Hypothalamus (tissue), 51 donors: Measurements from ENCODE around the gene KCNQ1.

Source experiments
- DNase-seq, 51 donors: peaks; one replicate each; lab custom pipeline; 2025; lab: John Stamatoyannopoulos, UW

Gene KCNQ1

DNA sequence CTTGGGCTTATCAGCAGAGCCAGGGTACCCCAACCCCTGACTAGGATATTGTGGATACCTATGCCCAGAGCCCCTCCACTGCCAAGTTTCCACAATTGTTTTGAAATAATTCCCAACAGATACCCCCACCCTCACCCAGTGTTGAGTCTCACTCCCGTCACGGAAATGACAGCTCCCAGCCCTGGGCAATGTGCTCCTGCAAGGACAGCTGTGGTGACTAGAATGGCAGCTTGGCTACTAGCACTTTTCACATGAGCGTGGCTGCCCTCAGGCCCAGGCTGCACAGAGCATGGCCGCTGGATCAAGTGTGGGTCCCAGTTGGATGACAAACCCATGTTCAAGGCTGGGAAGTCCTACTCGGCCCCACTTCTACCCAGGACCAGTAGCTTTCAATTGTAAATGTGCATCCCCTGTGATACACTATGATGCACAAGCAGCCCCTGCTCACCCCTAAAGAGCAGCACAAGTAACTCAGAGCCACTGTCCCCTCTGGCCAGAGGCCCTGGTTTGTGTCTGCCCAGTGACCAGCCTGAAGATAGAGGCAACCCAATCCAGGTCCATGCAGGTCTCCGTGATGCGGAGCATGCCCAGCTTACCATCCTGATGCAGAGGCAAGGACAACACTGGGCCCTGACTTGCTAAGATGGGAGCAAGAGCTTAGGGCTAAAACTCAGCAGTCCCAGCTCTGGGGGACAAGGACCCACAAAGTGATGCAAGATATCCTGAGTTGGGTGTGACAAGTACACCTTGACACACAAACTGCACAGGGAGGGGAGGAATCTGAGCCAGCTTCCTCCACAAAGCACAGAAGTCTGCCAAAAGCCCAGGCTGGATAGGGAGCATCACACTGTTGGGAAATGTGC lies 241.8 kb downstream of the KCNQ1 start:
- no peak for DNase-seq

DNA sequence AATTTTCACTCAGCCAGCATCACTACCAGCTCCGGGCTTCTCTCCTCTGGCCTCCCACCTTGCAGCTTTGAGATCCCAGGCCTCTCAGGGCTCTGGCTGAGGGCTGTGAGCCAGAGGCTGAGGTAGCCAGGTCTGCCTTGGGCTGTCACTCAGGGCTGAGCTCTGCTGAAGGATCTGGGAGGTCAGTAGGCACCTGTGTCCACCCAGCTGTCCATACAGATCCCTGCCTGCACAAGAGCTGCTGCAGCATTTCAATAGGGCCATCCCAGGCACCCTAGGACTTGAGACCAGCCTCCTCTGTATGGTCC lies 242.4 kb downstream of the KCNQ1 start:
- DNase-seq: no peak

DNA sequence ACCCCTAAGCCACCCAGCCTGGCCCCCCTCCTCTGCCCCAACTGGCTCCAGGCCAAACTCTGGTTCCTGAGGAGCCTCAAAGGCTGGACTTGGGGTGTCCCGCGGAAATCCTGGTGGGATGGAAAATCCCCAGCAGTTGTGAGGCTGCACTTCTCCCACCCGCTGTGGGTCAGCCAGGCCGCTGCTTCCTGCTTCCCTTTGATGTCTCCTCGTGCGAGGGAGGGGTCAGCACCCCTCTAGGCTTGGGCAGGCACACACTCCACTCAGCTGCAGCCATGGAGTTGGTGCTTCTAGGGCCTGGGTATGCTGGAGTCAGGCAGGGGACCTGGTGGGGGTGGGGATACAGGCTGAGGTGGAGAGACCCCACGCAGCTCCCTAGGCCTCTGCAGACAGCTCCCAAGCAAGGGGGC lies 243.0 kb downstream of the KCNQ1 start:
- no peak for DNase-seq

DNA sequence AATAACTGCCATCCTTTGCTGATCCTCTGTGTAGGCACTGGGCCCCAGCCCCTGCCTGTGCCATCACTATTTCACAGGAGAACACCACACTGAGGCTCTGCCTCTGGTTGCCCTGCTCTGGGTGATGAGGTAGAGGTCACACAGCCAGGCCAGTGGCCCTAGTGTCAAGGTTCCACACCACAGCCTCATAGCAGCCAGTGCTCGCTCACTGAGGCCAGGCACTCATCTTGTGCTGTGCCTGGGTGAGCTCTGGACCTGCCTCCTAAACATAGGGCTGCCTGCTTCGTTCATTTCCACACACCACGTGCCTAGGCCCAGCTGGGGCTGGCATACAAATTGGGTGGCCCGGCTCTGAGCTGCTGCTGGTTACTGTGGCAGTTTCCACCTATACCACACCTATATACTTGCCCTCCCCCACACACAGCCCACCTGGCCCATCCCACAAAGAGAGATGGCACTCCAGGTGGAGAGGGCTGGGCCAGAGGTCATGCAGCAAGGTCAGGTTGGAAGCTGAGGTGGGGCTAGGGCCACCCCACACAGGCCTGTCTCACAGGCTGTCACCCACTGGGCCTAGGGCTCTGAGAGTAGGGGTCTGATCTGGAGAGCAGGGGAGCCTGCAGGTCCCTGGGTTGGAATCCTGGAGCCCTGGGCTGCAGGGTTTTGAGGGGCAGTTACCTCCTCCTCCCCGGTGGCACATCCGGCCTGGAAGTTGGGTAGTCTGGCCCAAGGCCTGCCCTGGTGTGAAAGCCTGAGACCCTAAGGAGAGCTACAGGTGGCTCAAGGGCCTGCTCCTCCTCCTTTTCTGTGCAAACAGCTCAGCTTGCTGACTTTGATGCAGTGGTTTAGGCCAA lies 243.8 kb downstream of the KCNQ1 start:
- DNase-seq: no peak

DNA sequence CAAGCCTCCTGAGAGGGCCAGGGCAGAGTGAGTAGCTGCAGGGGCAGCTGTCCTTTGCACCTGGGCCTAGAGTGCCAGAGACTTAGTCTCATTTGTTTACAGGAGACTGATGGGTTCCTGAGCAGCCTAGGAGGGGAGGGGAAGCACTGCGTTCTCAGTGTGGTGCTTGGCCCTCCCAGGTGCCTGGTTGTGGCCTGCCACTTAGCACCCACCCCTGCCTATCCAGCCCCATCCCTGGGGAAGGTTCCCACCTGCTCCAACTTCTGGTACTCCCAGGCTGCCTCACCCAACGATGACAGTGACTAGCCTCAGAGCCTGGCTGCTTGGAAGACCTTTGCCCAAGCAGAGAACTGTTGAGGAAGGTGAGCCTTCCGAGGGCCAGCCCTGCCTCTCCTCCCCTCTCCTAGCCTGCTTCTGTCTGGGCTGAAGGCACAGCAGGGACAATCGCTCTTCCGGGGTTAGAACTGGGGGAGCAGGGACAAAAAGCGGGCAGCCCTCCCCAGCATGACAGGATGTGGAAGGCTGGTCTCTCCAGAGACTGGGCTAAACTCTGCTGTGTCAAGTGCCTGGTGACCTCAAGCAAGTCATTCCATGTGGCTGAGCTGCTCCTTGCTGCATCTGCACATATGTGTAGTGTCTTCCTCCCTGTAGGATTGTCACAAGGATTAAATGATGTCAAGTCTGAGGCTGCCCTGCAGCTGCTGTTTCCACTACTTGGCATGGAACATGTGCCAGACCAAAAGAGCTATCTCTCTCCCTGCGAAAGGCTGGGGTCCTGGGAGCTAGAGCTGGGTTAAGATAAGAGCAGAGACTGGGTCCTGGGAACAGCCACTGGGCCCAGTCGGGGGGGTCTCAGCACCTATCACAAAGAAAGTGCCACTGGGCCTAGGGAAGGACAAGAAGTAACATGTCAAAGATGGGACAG lies 245.1 kb downstream of the KCNQ1 start:
- no peak for DNase-seq

DNA sequence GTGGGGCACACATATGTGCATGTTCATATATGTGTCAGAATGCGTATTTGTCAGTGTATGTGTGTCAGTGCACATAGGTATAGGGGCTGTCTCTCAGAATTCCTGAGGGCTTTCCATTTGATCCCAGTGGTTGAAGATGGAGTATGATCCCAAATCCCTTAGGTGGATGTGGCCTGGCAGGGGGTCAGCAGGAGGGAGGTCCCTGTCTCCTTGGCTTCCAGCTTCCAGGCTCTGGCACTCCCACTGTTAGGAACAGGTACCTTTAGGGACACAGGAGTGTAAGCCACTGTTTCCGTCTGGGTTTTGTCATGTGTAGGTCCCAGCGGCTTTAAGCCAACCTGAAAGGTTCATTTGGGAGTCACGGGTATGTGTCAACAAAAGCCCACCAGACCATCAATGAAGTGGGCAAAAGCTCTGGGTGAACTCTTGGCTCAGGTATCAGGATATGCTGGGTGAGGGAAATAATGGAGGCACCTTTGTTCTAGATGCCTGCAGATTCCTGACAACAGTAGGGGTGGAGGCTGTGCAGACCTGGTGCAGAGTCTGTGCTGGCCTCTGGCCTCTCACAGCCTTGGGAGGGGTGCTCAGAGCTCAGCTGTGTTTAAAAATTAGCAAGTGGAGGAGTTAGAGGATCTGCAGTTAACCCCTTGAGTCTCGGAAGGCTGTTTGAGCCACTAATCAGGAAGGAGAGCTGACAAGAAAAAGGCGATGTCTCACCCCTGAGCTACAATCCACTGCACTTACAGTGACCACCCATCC lies 246.0 kb downstream of the KCNQ1 start:
- DNase-seq: no peak

DNA sequence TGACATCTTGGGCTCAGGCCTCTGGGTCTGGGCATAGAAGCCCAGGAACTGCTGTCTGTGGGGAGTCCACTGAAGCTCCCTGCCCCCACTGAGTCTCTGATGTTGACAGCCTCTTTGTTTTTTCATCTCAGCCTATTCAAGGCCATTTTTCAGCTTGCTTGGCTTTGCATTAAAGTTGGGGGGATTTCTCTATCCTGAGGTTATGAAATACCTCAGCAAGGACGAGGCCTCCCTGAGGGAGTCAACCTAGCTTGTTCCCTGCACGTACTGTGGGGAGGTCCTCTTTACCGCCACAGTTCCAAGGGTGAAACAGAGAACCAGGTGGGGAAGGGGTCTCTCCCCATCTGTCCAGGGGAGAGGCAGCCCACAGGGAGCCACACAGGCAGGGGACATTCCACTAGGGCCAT lies 246.6 kb downstream of the KCNQ1 start:
- DNase-seq: no peak

DNA sequence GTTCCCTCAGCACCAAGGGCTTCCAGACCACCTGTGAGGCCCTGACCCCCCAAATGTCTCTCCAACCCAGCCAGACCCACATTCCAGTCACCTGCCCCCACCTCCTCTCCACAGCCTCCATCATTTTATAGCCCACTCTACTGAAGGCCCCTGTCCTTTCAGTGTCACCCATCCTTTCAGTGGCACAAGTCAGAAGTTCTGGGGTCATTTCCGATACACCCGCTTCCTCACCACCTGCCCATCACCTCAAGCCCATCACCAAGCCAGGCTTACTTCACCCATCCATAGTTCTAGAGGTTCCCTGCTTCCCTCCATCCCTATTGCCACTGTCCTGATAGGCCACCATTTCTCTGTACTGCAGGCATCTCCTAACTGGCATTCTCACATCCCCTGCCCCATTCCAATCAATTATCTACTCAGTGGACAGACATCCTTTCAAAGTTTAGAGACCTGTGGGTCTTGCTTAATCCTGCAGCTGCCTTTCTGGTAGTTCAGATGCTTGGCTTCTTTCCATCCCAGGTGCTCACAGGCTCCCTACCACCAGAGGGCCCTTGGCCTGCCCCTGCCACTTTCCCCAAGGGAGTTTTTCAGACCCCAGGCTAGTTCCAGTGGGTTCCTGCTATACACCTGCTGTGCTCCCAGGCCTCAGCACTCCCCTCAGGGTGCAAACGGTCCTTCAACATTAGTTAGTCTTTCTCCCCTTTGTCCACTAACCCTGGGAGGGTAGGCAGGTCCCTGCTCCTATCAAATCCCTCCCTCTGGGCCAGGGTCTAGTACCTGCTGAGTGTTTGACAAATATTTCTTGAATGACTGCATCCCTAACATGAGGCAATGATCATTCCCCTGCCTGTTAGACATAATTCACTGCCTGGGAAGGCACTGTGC lies 247.4 kb downstream of the KCNQ1 start:
- no peak for DNase-seq

DNA sequence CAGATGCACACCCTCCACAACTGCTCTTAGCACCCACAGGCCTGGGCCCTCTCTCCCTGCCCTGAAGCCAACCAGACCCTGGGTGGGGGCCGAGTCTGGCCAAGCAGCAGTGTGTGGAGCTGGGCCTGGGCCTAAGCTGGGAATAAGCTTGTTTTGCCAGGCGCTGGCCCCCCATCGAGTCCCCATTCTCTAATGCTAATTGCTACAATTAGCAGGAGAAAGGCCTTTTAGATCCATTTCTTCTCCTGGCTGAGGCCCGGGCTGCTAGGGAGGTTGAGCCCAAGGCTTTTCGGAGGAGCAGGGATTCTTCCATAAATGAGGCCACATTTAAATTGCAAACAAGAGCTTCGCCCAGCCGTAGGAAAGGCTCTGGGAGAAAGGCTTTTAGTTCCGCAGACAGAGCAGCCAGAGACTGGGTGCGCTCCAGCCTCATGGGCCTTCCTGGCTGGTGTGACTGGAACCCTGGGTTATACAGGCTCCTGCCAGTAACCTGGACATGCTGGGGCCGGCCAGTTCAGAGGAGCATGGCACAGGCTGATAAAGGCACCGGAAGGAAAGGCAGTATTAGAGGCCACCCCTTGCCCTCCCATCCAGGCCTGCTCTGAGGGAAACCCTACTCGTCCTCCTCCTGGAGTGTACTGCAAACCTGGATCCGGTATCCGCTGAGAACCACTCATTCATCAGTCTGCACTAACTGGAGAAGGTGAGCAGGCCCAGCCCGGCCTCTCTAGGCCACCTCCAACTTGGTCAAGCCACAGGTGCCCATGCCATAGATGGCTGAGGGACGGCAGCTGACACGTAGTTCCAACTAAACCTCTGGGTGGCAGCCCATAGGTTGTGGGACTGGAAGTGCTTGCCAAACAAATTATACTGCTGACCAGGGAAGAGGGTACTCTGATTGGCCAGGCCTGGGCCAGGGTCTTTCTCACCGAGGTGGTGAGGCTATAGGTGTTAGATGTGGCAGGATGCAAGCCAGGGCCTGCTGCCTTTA lies 248.8 kb downstream of the KCNQ1 start:
- DNase-seq: peak in 14 of 51 donors; percentile 11 to 73 (median 50)

DNA sequence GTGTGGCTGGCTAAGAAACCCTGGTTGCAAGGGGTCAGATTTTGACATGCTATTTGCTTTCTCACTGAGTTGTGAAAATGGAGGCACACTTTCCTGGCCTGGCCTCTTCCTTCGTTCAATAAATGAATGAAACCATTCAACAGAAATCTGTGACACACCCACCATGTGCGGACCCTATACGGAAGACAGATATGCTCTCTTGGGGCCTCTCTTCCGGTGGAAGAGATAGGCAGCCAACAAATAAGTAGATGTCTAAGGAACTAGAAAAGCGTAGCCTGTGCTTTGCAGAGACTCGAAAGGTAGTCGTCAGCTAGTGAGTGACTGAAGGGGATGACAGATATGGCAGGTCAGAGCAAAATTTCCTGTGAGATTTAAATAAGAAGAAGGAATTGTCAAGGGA lies 249.7 kb downstream of the KCNQ1 start:
- no peak for DNase-seq

DNA sequence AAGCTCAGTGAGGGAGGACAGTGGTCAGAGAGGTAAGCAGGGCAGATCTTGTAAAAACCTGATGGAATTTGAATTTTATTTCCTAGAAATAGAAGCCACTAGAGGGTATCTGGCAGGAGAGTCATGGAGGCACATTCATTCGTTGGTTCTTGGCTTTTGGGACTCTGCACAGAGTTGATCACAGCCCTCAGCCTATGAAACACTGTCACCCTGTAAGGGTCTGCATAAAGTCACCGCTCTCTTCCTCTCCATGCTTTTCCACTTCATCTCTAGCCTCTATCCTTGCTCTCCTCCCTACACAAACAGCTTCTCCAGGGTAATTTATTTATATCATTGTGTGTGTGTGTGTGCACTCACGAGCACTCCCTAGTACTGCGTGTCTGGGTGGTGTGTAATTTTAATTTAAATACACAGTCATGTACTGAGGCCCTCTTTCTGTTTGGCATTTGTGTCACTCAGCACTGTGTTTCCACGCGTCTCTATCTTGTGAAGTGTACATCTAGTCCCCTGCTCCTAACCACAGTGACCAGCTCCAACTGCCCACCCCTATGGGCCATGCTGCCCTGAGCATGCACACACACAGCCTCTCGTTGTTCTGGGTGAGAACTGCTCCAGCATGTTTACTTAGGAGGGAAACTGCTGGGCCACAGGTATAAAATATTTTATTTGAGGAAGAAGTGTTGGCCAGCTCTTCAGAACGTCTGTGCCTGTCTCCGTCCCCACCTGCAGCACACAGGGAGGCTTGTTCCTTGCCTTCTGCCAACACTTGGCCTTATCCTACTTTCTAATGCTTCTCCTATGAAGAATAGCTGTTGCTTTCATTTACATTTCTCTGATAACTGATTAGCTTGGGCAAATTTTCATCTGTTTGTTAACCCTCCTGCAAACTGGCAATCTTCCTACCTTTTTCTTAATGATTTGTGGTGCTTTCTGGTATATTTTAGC lies 250.5 kb downstream of the KCNQ1 start:
- DNase-seq: no peak

DNA sequence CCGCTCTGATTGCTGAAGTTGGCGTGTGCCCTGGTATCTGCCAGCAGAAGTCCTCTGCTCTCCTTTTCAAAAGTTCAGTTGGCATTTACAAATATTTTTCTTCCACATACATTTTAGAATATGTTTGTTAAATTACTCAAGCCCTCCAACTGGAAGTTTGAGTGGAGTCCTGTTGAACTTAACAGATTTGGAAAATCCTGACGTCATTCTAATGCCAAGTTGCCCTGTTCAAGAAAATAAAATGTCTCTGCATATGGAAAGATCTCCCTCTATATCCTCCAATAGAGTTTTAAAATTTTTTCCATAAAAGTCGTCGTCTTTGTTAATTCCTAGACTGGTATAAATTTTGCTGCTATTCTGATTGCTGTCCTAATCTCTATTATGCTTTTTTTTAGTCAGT lies 251.6 kb downstream of the KCNQ1 start:
- DNase-seq: no peak

DNA sequence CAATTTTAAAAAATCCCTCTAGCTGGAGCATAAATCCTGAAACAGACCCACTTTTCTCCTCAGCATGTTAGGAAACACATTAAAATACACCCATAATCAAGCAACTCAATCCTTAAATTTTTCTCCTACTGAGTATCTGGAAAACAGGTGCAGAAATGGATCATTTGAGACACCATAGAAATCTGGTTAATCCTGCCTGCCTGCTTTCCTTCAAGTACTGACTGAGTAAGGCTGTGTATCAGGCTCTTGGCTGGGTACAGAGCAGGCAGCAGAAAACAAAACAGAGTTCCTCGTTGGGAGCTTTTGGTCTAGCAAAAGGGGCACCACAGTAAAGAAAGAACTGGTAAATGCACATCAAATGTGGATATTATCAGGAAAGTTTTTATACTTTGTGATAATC lies 253.1 kb downstream of the KCNQ1 start:
- no peak for DNase-seq

DNA sequence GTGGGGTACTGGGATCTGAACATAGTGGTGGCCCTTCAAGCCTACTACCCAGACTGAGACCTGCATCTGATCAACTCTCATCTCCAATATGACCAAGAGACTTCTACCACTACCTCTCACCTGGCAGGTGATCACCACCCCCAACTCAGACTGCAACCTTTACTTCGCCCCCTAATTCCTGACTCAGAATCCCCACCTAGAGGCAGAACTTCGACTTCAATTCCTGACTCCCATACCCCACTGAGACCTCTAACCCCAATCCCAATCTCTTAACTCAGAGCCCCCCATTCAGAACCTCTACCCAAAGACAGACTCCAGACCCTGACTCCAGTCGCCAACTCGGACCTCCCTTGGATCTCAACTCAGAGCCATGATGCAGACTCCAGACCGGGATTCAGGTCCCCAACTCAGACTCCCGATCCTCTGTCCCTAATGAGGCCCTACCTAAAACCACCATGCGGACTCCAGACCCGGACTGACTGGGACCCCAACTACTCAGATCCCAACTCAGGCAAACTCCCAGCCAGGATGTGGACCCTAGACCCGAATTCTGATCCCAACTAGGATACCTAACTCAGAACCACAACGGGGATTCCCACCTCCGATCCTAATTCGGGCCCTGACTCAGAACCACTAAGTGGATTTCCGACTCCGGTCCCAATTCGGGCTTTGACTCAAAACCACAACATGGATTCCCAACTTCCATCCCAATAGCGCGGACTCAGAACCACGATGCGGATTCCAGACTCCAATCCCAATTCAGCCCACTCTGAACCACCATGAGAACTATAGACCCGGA lies 253.8 kb downstream of the KCNQ1 start:
- DNase-seq: no peak

DNA sequence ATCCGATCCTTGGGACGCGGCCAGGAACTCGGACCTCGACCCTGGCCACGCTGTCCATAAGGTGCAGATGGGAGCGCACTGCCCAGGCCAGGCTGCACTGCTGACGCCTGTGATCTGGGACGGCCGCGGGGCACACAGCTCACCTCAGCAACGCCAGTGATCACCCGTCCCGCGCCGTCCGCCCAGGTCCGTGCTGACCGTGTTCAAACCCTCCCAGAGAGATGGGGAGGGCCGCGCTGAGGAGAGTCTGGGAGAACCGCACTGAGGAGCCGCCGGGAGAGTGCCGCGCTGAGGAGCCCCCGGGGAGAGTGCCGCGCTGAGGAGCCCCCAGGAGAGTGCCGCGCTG lies 254.3 kb downstream of the KCNQ1 start:
- DNase-seq: peak in 2 of 51 donors; percentile 12 to 20
